NB4 (cell line): Measurements from ENCODE around the gene ZIK1.
A peak's percentile ranks its signal among the peaks of the same experiment; 100 is the strongest.

Source experiments
- DNase-seq: peaks from one replicate; pipeline ENCODE4 v3.0.0; 2010; ENCODE audit warnings: low read depth
- H3K4me3 ChIP-seq: one replicate; pipeline ENCODE4 v1.5.1; 2011; ENCODE audit warnings: mild to moderate bottlenecking, low read depth, low read length, moderate library complexity
- MAX ChIP-seq: IDR thresholded peaks from 2 replicates; pipeline ENCODE4 v1.6.1; 2011; ENCODE audit warnings: low read depth, low read length
- MYC ChIP-seq: IDR thresholded peaks from 2 replicates; pipeline ENCODE4 v1.6.1; 2011; ENCODE audit warnings: low read depth, low read length
- POLR2A ChIP-seq: IDR thresholded peaks from 2 replicates; pipeline ENCODE4 v1.6.1; 2011; ENCODE audit warnings: mild to moderate bottlenecking; ENCODE audit not compliant: insufficient read length; ENCODE audit errors: extremely low read depth
- TF ChIP-seq, protein P1 (sequence below): IDR thresholded peaks from one replicate; pipeline ENCODE4 v1.5.1; 2012; ENCODE audit warnings: low read depth, low read length

Gene ZIK1

GRCh38 chr19:57583521-57584416, at the start of gene ZIK1:
Gene ZIK1, plus strand, starts transcription at chr19:57584145. Its CDS starts 212 bp downstream, at chr19:57584357.
- TF ChIP-seq POLR2A = no peak
- TF ChIP-seq, protein P1, sequence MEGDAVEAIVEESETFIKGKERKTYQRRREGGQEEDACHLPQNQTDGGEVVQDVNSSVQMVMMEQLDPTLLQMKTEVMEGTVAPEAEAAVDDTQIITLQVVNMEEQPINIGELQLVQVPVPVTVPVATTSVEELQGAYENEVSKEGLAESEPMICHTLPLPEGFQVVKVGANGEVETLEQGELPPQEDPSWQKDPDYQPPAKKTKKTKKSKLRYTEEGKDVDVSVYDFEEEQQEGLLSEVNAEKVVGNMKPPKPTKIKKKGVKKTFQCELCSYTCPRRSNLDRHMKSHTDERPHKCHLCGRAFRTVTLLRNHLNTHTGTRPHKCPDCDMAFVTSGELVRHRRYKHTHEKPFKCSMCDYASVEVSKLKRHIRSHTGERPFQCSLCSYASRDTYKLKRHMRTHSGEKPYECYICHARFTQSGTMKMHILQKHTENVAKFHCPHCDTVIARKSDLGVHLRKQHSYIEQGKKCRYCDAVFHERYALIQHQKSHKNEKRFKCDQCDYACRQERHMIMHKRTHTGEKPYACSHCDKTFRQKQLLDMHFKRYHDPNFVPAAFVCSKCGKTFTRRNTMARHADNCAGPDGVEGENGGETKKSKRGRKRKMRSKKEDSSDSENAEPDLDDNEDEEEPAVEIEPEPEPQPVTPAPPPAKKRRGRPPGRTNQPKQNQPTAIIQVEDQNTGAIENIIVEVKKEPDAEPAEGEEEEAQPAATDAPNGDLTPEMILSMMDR = no peak
- TF ChIP-seq MYC = no peak
- TF ChIP-seq MAX = no peak
- peak within 1 kb of the TSS; percentile 65 for H3K4me3 ChIP-seq
- peak; percentile 84 for DNase-seq

DNA sequence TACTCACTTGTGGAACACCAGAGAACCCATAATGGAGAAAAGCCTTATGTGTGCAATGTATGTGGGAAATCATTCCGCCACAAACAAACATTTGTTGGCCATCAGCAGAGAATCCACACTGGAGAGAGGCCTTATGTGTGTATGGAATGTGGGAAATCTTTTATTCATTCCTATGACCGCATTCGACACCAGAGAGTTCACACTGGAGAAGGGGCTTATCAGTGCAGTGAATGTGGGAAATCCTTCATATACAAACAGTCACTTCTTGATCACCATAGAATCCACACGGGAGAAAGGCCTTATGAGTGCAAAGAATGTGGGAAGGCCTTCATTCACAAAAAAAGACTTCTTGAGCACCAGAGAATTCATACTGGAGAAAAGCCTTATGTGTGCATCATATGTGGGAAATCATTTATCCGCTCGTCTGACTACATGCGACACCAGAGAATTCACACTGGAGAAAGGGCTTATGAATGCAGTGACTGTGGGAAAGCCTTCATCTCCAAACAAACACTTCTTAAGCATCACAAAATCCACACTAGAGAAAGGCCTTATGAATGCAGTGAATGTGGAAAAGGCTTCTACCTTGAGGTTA, 45.9 kb upstream of the ZIK1 start:
- H3K4me3 ChIP-seq = no peak overlapping the region
- no peak for DNase-seq
- TF ChIP-seq MYC (no peak), MAX (no peak), POLR2A (no peak)
- TF ChIP-seq, protein P1 = no peak

- no peak for DNase-seq
- H3K4me3 ChIP-seq = no peak overlapping the region
- TF ChIP-seq MAX (no peak), POLR2A (no peak), MYC (no peak)
- TF ChIP-seq, protein P1 = no peak
Observed at GRCh38 chr19:57546513-57546912, 37.4 kb upstream of the ZIK1 start.

DNA sequence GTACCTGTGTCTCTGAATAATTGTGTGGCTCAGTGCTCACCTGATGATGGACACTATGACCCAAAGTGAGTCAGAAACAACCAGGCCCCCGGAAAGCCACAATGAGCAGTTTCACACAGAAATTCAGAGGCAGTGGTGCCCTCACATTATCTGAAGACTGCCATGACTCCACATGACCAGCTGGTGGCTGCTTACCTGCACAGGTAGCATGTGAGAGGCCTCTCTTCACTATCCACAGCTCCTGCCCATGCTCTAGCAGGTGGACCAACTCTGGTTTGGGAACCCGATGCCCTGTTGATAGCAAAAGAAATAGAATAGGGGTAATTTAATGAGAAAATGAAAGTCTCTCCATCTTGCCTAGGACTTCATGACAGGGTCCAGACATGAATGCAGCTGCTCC, 31.5 kb upstream of the ZIK1 start:
- no peak for TF ChIP-seq POLR2A
- TF ChIP-seq MAX = no peak
- TF ChIP-seq MYC = no peak
- TF ChIP-seq, protein P1 = no peak
- no peak for DNase-seq

GRCh38 chr19:57557659-57558058, 26.3 kb upstream of the ZIK1 start:
- no peak for DNase-seq
- no peak overlapping the region for H3K4me3 ChIP-seq
- no peak for TF ChIP-seq MYC
- TF ChIP-seq, protein P1 = no peak
- TF ChIP-seq POLR2A = no peak
- no peak for TF ChIP-seq MAX

More for the DNA sequence above, 31.5 kb upstream of the ZIK1 start:
- no peak overlapping the region for H3K4me3 ChIP-seq
